Central memory CD8-positive, alpha-beta T cell (primary cell): ENCODE results near the gene CDK3.
"Not testable (repeated sequence)": the region's sequence is repeated elsewhere in the genome, so short reads cannot be mapped to it uniquely, and the experiment has no call there.

ENCODE experiments used
- ATAC-seq: fragments of 150-1000 bp; cut with Tn5 transposase; replicated peaks from 2 replicates; pipeline ENCODE4 v1.10.0; 2022; ENCODE audit warnings: mild to moderate bottlenecking, moderate FRiP score, moderate number of reproducible peaks; ENCODE audit not compliant: poor library complexity, severe bottlenecking; ENCODE audit errors: extremely low read depth
- DNase-seq, 2 donors: peaks; one replicate each; pipeline ENCODE4 v3.0.0; 2021; ENCODE audit warnings: low spot score in 2 of 2
- H3K27ac Mint-ChIP-seq: one replicate; pipeline ENCODE4 v1.8.0; 2022; ENCODE audit warnings: low read depth, mild to moderate bottlenecking, moderate library complexity, mixed read lengths
- H3K27me3 Mint-ChIP-seq: one replicate; pipeline ENCODE4 v1.8.0; 2022; ENCODE audit warnings: mixed read lengths
- H3K36me3 Mint-ChIP-seq: one replicate; pipeline ENCODE4 v1.8.0; 2022; ENCODE audit warnings: mild to moderate bottlenecking, moderate library complexity, mixed read lengths; ENCODE audit not compliant: insufficient read depth
- H3K4me1 Mint-ChIP-seq: one replicate; pipeline ENCODE4 v1.8.0; 2022; ENCODE audit warnings: mixed read lengths
- H3K4me3 Mint-ChIP-seq: one replicate; pipeline ENCODE4 v1.8.0; 2022; ENCODE audit warnings: mild to moderate bottlenecking, moderate library complexity, mixed read lengths
- H3K9me3 Mint-ChIP-seq: one replicate; pipeline ENCODE4 v1.8.0; 2022; ENCODE audit warnings: mixed read lengths

CDK3 gene

GRCh38 chr17:76000755-76001521 lies at the start of gene CDK3:
Gene CDK3 (plus strand): TSS chr17:76000855. CDS start chr17:76001426, 571 bp downstream.
- H3K36me3 Mint-ChIP-seq, result peaks cover 6% of the 10 kb centered on the region
- no peak for DNase-seq
- no peaks in the 10 kb centered on the region for H3K9me3 Mint-ChIP-seq
- peaks cover 12% of the 10 kb centered on the region for H3K4me1 Mint-ChIP-seq
- ATAC-seq, result no peak
- H3K4me3 Mint-ChIP-seq, result no peak within 1 kb of the TSS
- H3K27me3 Mint-ChIP-seq, result no peaks in the 10 kb centered on the region
- H3K27ac Mint-ChIP-seq, result no peak within 1 kb of the TSS

- ATAC-seq (peak; percentile 19), DNase-seq (no peak)
- H3K4me3 Mint-ChIP-seq, result no peak overlapping the region
- peaks cover 70% of the 10 kb centered on the region for H3K36me3 Mint-ChIP-seq
- H3K27me3 Mint-ChIP-seq, result no peaks in the 10 kb centered on the region
- H3K27ac Mint-ChIP-seq, result no peak overlapping the region
- H3K9me3 Mint-ChIP-seq, result no peaks in the 10 kb centered on the region
- no peaks in the 10 kb centered on the region for H3K4me1 Mint-ChIP-seq
Observed at GRCh38 chr17:75950855-75951554, 49.6 kb upstream of the CDK3 start.

- H3K36me3 Mint-ChIP-seq, result peaks cover 33% of the 10 kb centered on the region
- no peak overlapping the region for H3K4me3 Mint-ChIP-seq
- no peaks in the 10 kb centered on the region for H3K27me3 Mint-ChIP-seq
- DNase-seq (no peak), ATAC-seq (no peak)
- no peaks in the 10 kb centered on the region for H3K9me3 Mint-ChIP-seq
- H3K27ac Mint-ChIP-seq, result no peak overlapping the region
- peaks cover 13% of the 10 kb centered on the region for H3K4me1 Mint-ChIP-seq
Observed at GRCh38 chr17:75959051-75959838, 41.4 kb upstream of the CDK3 start.

GRCh38 chr17:75959839-75960511 lies 40.7 kb upstream of the CDK3 start:
- no peaks in the 10 kb centered on the region for H3K27me3 Mint-ChIP-seq
- peaks cover 29% of the 10 kb centered on the region for H3K36me3 Mint-ChIP-seq
- H3K4me3 Mint-ChIP-seq, result no peak overlapping the region
- H3K4me1 Mint-ChIP-seq, result peaks cover 13% of the 10 kb centered on the region
- ATAC-seq, result no peak
- no peak for DNase-seq
- no peak overlapping the region for H3K27ac Mint-ChIP-seq
- H3K9me3 Mint-ChIP-seq, result no peaks in the 10 kb centered on the region

- Mint-ChIP-seq H3K36me3 (peaks cover 10% of the 10 kb centered on the region), H3K4me1 (peaks cover 19% of the 10 kb centered on the region), H3K27me3 (no peaks in the 10 kb centered on the region), H3K27ac (no peak overlapping the region), H3K9me3 (no peaks in the 10 kb centered on the region), H3K4me3 (no peak overlapping the region)
- ATAC-seq (no peak), DNase-seq (no peak)
Observed at GRCh38 chr17:75965468-75965867, 35.2 kb upstream of the CDK3 start.

- ATAC-seq, H3K4me3 Mint-ChIP-seq, H3K27ac Mint-ChIP-seq, DNase-seq, H3K9me3 Mint-ChIP-seq, H3K27me3 Mint-ChIP-seq: not testable (repeated sequence)
- peaks cover 15% of the 10 kb centered on the region for H3K36me3 Mint-ChIP-seq
- peaks cover 19% of the 10 kb centered on the region for H3K4me1 Mint-ChIP-seq
Observed at GRCh38 chr17:75969044-75969443, 31.6 kb upstream of the CDK3 start.

GRCh38 chr17:75970011-75970523 lies 30.6 kb upstream of the CDK3 start:
- ATAC-seq, result no peak
- peak overlapping the region; percentile 17 for H3K27ac Mint-ChIP-seq

GRCh38 chr17:75970626-75971025 lies 30.0 kb upstream of the CDK3 start:
- ATAC-seq, result no peak
- Mint-ChIP-seq H3K27me3 (no peaks in the 10 kb centered on the region), H3K36me3 (peaks cover 12% of the 10 kb centered on the region), H3K9me3 (no peaks in the 10 kb centered on the region), H3K4me1 (peaks cover 22% of the 10 kb centered on the region), H3K4me3 (no peak overlapping the region), H3K27ac (no peak overlapping the region)
- no peak for DNase-seq

More at GRCh38 chr17:75970011-75970523, 30.6 kb upstream of the CDK3 start:
- peaks cover 19% of the 10 kb centered on the region for H3K4me1 Mint-ChIP-seq
- H3K27me3 Mint-ChIP-seq, result no peaks in the 10 kb centered on the region
- DNase-seq, result no peak
- peaks cover 12% of the 10 kb centered on the region for H3K36me3 Mint-ChIP-seq
- no peaks in the 10 kb centered on the region for H3K9me3 Mint-ChIP-seq
- H3K4me3 Mint-ChIP-seq, result no peak overlapping the region

GRCh38 chr17:75975187-75975586 lies 25.5 kb upstream of the CDK3 start:
- not testable (repeated sequence) for H3K9me3 Mint-ChIP-seq, ATAC-seq, H3K4me3 Mint-ChIP-seq, DNase-seq, H3K27me3 Mint-ChIP-seq
- peaks cover 36% of the 10 kb centered on the region for H3K4me1 Mint-ChIP-seq
- peaks cover 17% of the 10 kb centered on the region for H3K36me3 Mint-ChIP-seq
- H3K27ac Mint-ChIP-seq, result peak overlapping the region; percentile 80

GRCh38 chr17:75975757-75976174 lies 24.9 kb upstream of the CDK3 start:
- ATAC-seq, result no peak
- Mint-ChIP-seq H3K9me3 (no peaks in the 10 kb centered on the region), H3K27me3 (no peaks in the 10 kb centered on the region), H3K4me1 (peaks cover 36% of the 10 kb centered on the region), H3K27ac (peak overlapping the region; percentile 80), H3K4me3 (peak overlapping the region; percentile 16), H3K36me3 (peaks cover 17% of the 10 kb centered on the region)
- DNase-seq, result no peak

GRCh38 chr17:75976175-75976848 lies 24.3 kb upstream of the CDK3 start:
- ATAC-seq (no peak), DNase-seq (no peak)
- no peak overlapping the region for H3K4me3 Mint-ChIP-seq
- H3K9me3 Mint-ChIP-seq, result no peaks in the 10 kb centered on the region
- H3K27ac Mint-ChIP-seq, result peak overlapping the region; percentile 80
- peaks cover 36% of the 10 kb centered on the region for H3K4me1 Mint-ChIP-seq
- peaks cover 17% of the 10 kb centered on the region for H3K36me3 Mint-ChIP-seq
- no peaks in the 10 kb centered on the region for H3K27me3 Mint-ChIP-seq
